H1 (cell line): ENCODE measurements around the gene SGCD. TPM values are rescaled to one million over a fixed set of nuclear protein-coding genes. Genes with fewer than 3 reads are reported as not detected.

ENCODE experiments used
- CTCF ChIA-PET: fragments of 300-600 bp; sonication (Branson Sonifier 250); formaldehyde crosslinking; loops from one replicate; lab custom pipeline; 2021; ENCODE audit not compliant: partially characterized antibody; lab: Charles Lee
- POLR2A ChIA-PET: fragments of 300-600 bp; sonication (Branson Sonifier 250); formaldehyde crosslinking; loops from one replicate; lab custom pipeline; 2021; ENCODE audit warnings: inconsistent platforms; ENCODE audit not compliant: partially characterized antibody; lab: Charles Lee
- DNase-seq, 2 experiments: peaks; one replicate each; pipeline versions ENCODE4 v3.0.0 to v3.0.0-alpha.2; 2010 to 2022; ENCODE audit warnings: low spot score in 2 of 2, low read depth in 1 of 2, mixed read lengths in 1 of 2
- FAIRE-seq: peaks from 2 replicates; lab custom pipeline; 2011; peaks lifted over from hg19 to GRCh38; lab: Jason Lieb, UNC
- H2AFZ ChIP-seq: 2 replicates; pipeline ENCODE4 v1.8.1; 2012; ENCODE audit warnings: low read length, inconsistent platforms
- H2AK5ac ChIP-seq: 2 replicates; pipeline ENCODE4 v1.6.1; 2013; ENCODE audit warnings: low read depth, low read length
- H2BK120ac ChIP-seq: replicated peaks from 2 replicates; pipeline ENCODE3; 2013; ENCODE audit warnings: low read depth, low read length, inconsistent platforms
- H2BK12ac ChIP-seq: 2 replicates; pipeline ENCODE4 v1.6.1; 2013; ENCODE audit warnings: low read depth, low read length
- H2BK15ac ChIP-seq: 2 replicates; pipeline ENCODE4 v1.6.1; 2013; ENCODE audit warnings: low read length
- H2BK20ac ChIP-seq: 2 replicates; pipeline ENCODE4 v1.6.1; 2013; ENCODE audit warnings: low read length
- H2BK5ac ChIP-seq: 2 replicates; pipeline ENCODE4 v1.6.1; 2013; ENCODE audit warnings: low read depth, low read length
- H3K14ac ChIP-seq: 2 replicates; pipeline ENCODE4 v1.6.1; 2013; ENCODE audit warnings: inconsistent platforms; ENCODE audit not compliant: insufficient read length
- H3K18ac ChIP-seq: 2 replicates; pipeline ENCODE4 v1.6.1; 2013; ENCODE audit warnings: low read length; ENCODE audit errors: extremely low read depth
- H3K23ac ChIP-seq: 2 replicates; pipeline ENCODE4 v1.6.1; 2013; ENCODE audit warnings: inconsistent platforms; ENCODE audit not compliant: insufficient read length
- H3K23me2 ChIP-seq: 2 replicates; pipeline ENCODE4 v1.6.1; 2013; ENCODE audit warnings: low read depth, low read length
- H3K27ac ChIP-seq: 2 replicates; pipeline ENCODE4 v1.6.1; 2011; ENCODE audit warnings: low read depth, low read length, inconsistent platforms
- H3K27me3 ChIP-seq, 4 experiments: replicated peaks in 1 of 4; 1 replicate in 1 of 4; 2 replicates in 3 of 4; pipeline versions ENCODE4 v1.6.1 to v1.8.1; 2011 to 2013; ENCODE audit warnings: low read length in 3 of 4, mild to moderate bottlenecking in 3 of 4, inconsistent platforms in 2 of 4, mixed read lengths in 2 of 4, moderate library complexity in 1 of 4; ENCODE audit not compliant: control insufficient read depth in 3 of 4, insufficient read depth in 3 of 4; ENCODE audit errors: extremely low read depth in 1 of 4
- H3K36me3 ChIP-seq, 4 experiments: 2 replicates each; pipeline versions ENCODE4 v1.6.1 to v1.8.1; 2011 to 2013; ENCODE audit warnings: mild to moderate bottlenecking in 4 of 4, low read length in 3 of 4, moderate library complexity in 2 of 4, control low read depth in 1 of 4, inconsistent platforms in 1 of 4; ENCODE audit not compliant: insufficient read depth in 4 of 4, control insufficient read depth in 2 of 4
- H3K4ac ChIP-seq: replicated peaks from 2 replicates; pipeline ENCODE3; 2013; ENCODE audit warnings: low read length, low read depth, mixed read lengths, inconsistent platforms; ENCODE audit not compliant: insufficient read length
- H3K4me1 ChIP-seq, 4 experiments: replicated peaks in 1 of 4; 1 replicate in 1 of 4; 2 replicates in 3 of 4; pipeline versions ENCODE4 v1.6.1 to v1.8.1; 2011 to 2013; ENCODE audit warnings: low read length in 3 of 4, inconsistent platforms in 2 of 4, mixed read lengths in 1 of 4; ENCODE audit not compliant: insufficient read depth in 4 of 4, control insufficient read depth in 3 of 4
- H3K4me2 ChIP-seq, 2 experiments: 2 replicates each; pipeline versions ENCODE4 v1.6.1 to v1.8.1; 2011 to 2013; ENCODE audit warnings: low read depth in 2 of 2, low read length in 2 of 2, control low read depth in 1 of 2, inconsistent platforms in 1 of 2, mild to moderate bottlenecking in 1 of 2; ENCODE audit not compliant: insufficient read depth in 1 of 2
- H3K4me3 ChIP-seq, 4 experiments: fragments of 200-600, 300-600 bp in 1 of 4; sonication (generic), shearing (Covaris generic), sonication (Bioruptor Twin) in 1 of 4; 2 replicates each; pipeline versions ENCODE4 v1.5.1 to v1.8.1; 2011 to 2016; ENCODE audit warnings: low read length in 4 of 4, low read depth in 3 of 4, control low read depth in 2 of 4, inconsistent platforms in 2 of 4, mild to moderate bottlenecking in 2 of 4, mixed read lengths in 1 of 4, moderate library complexity in 1 of 4; ENCODE audit not compliant: insufficient read depth in 2 of 4; ENCODE audit errors: extremely low read depth in 1 of 4
- H3K56ac ChIP-seq: replicated peaks from 2 replicates; pipeline ENCODE3; 2013; ENCODE audit warnings: low read depth, mild to moderate bottlenecking, mixed read lengths, low read length, inconsistent platforms; ENCODE audit not compliant: insufficient read length
- H3K79me1 ChIP-seq: 2 replicates; pipeline ENCODE4 v1.6.1; 2013; ENCODE audit warnings: low read depth, low read length, control low read depth
- H3K79me2 ChIP-seq, 2 experiments: 2 replicates each; pipeline versions ENCODE4 v1.6.1 to v1.8.1; 2012 to 2013; ENCODE audit warnings: low read length in 2 of 2, mild to moderate bottlenecking in 2 of 2, inconsistent platforms in 1 of 2; ENCODE audit not compliant: insufficient read depth in 2 of 2, control insufficient read depth in 1 of 2
- H3K9ac ChIP-seq, 4 experiments: replicated peaks in 1 of 4; 1 replicate in 1 of 4; 2 replicates in 3 of 4; pipeline versions ENCODE4 v1.6.1 to v1.8.1; 2011 to 2013; ENCODE audit warnings: low read depth in 3 of 4, low read length in 3 of 4, control low read depth in 2 of 4, mild to moderate bottlenecking in 2 of 4, moderate library complexity in 2 of 4, inconsistent platforms in 1 of 4; ENCODE audit errors: extremely low read depth in 1 of 4
- H3K9me3 ChIP-seq, 2 experiments: 2 replicates each; pipeline versions ENCODE4 v1.6.1 to v1.8.1; 2012 to 2013; ENCODE audit warnings: mild to moderate bottlenecking in 2 of 2, moderate library complexity in 2 of 2, control low read depth in 1 of 2, inconsistent platforms in 1 of 2, low read depth in 1 of 2, low read length in 1 of 2, mixed read lengths in 1 of 2; ENCODE audit not compliant: insufficient read depth in 2 of 2
- H4K20me1 ChIP-seq, 2 experiments: replicated peaks in 1 of 2; 2 replicates each; pipeline versions ENCODE3 to v1.8.1; 2011 to 2013; ENCODE audit warnings: inconsistent platforms in 2 of 2, low read length in 2 of 2, mild to moderate bottlenecking in 1 of 2; ENCODE audit not compliant: insufficient read depth in 2 of 2, control insufficient read depth in 1 of 2
- H4K5ac ChIP-seq: 2 replicates; pipeline ENCODE4 v1.6.1; 2013; ENCODE audit warnings: low read length, low read depth, mixed read lengths, inconsistent platforms; ENCODE audit not compliant: insufficient read length
- H4K8ac ChIP-seq: 2 replicates; pipeline ENCODE4 v1.8.0; 2013; ENCODE audit warnings: mild to moderate bottlenecking, moderate library complexity, low read length, inconsistent platforms; ENCODE audit not compliant: insufficient read depth; ENCODE audit errors: extremely low read depth
- H4K91ac ChIP-seq: replicated peaks from 2 replicates; pipeline ENCODE3; 2013; ENCODE audit warnings: low read length, mixed read lengths, inconsistent platforms; ENCODE audit not compliant: insufficient read length
- CHD1 ChIP-seq: IDR thresholded peaks from 2 replicates; pipeline ENCODE4 v1.6.1; 2012; ENCODE audit warnings: low read depth, low read length, improper control_type of control experiment
- JUN ChIP-seq: IDR thresholded peaks from 2 replicates; pipeline ENCODE4 v1.6.1; 2011; ENCODE audit warnings: low read depth, mild to moderate bottlenecking, improper control_type of control experiment, low read length
- KDM4A ChIP-seq: IDR thresholded peaks from one replicate; pipeline ENCODE4 v1.7.1; 2012; ENCODE audit warnings: low read depth, mild to moderate bottlenecking, moderate library complexity, low read length, inconsistent platforms; ENCODE audit not compliant: severe bottlenecking
- KDM5A ChIP-seq: fragments of 200-600 bp; IDR thresholded peaks from 2 replicates; pipeline ENCODE4 v1.7.1; 2012; ENCODE audit warnings: mild to moderate bottlenecking, low read length, inconsistent platforms, mixed read lengths
- NANOG ChIP-seq: IDR thresholded peaks from 2 replicates; pipeline ENCODE4 v1.6.1; 2011; ENCODE audit warnings: low read length, low read depth, mild to moderate bottlenecking, inconsistent platforms; ENCODE audit not compliant: insufficient read depth, poor library complexity, severe bottlenecking
- RBBP5 ChIP-seq: IDR thresholded peaks from 2 replicates; pipeline ENCODE4 v1.7.1; 2012; ENCODE audit warnings: low read depth, mild to moderate bottlenecking, inconsistent platforms, low read length, moderate library complexity, borderline replicate concordance
- SIRT6 ChIP-seq: IDR thresholded peaks from one replicate; pipeline ENCODE4 v1.7.1; 2012; ENCODE audit warnings: low read length, inconsistent platforms
- SIX5 ChIP-seq: IDR thresholded peaks from 2 replicates; pipeline ENCODE4 v1.6.1; 2011; ENCODE audit warnings: mild to moderate bottlenecking, low read depth, low read length
- SP1 ChIP-seq: IDR thresholded peaks from 2 replicates; pipeline ENCODE4 v1.6.1; 2011; ENCODE audit warnings: low read depth, low read length
- TCF12 ChIP-seq: IDR thresholded peaks from 2 replicates; pipeline ENCODE4 v1.6.1; 2011; ENCODE audit warnings: low read depth, mild to moderate bottlenecking, low read length
- WGBS, 2 experiments: shearing (Covaris generic) in 1 of 2; methylation state at CpG; one replicate each; pipeline versions ENCODE4 v1.1.6 to v1.1.7; 2013 to 2015; ENCODE audit warnings: low lambda C conversion rate in 2 of 2, mixed read lengths in 2 of 2, inconsistent platforms in 1 of 2, low coverage in 1 of 2, missing lambda C conversion rate in 1 of 2; ENCODE audit not compliant: insufficient replicate concordance in 2 of 2, insufficient coverage in 1 of 2, insufficient read length in 1 of 2; ENCODE audit errors: extremely low coverage in 1 of 2, missing lambda C conversion rate in 1 of 2; 5-methylcytosine and 5-hydroxymethylcytosine counted together
- polyA plus RNA-seq, 7 experiments: library from polyadenylated mRNA; depleted of rRNA in 3 of 7; stranded (reverse) in 5 of 7; unstranded in 2 of 7; fragments of >200 nt in 5 of 7; fragments of 200-250 nt in 2 of 7; gene quantifications; 1 replicate in 5 of 7; 2 replicates in 1 of 7; 4 replicates in 1 of 7; pipeline versions ENCODE4 v1.2.1 to v1.2.3, GENCODE V29; 2011 to 2013; ENCODE audit warnings: missing spikeins in 2 of 7, mixed read lengths in 2 of 7
- total RNA-seq: library from RNA; stranded (reverse); fragmentation: NEBNext Ultra II Directional; extraction: Animal tissue kit (Norgen Biotek cat#: 25700); gene quantifications from 2 replicates; pipeline ENCODE4 v1.2.1, GENCODE V29; 2021

SGCD gene
- total and polyA plus RNA-seq, 2 of the 8 experiments (the other 6 are each of a cell fraction or from before 2014, with no cell fraction given) = 0.04 to 0.08 TPM

DNA sequence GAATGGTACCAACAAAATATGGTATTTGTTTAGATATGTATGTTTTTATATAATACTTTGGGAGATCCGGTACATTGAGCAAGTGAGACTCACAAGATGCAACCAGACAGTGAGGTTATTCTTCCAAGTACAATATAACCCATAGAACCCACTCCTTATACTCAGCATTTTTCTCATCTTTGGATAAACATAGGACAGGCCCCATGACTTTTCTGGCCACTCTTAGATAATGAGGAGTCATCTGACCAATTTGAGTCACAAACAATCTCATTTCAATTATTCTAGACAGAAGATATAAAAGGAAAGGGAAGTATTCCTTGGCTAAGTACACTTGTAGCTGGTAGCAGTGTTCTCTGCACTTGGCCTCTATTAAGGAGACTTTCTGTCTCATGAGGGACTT, 150.2 kb downstream of the SGCD start:
- no peak overlapping the region for H2BK15ac ChIP-seq

More for the DNA sequence above, 150.2 kb downstream of the SGCD start:
- H3K79me2 ChIP-seq = no peaks in the 10 kb centered on the region
- H3K9ac ChIP-seq = no peak overlapping the region
- H3K79me1 ChIP-seq = no peaks in the 10 kb centered on the region
- no peak overlapping the region for H2BK120ac ChIP-seq
- H4K5ac ChIP-seq = no peak overlapping the region
- POLR2A ChIA-PET = no interaction called here
- H2BK5ac ChIP-seq = no peak overlapping the region
- no peak overlapping the region for H3K14ac ChIP-seq
- H3K4me3 ChIP-seq = no peak overlapping the region
- H2AK5ac ChIP-seq = no peak overlapping the region
- TF ChIP-seq CHD1 (no peak), NANOG (no peak), TCF12 (no peak), KDM5A (no peak), SIRT6 (no peak), SP1 (no peak), JUN (no peak), SIX5 (no peak), RBBP5 (no peak), KDM4A (no peak)
- H2BK20ac ChIP-seq = no peak overlapping the region
- DNase-seq (no peak), FAIRE-seq (no peak)
- peaks cover 0 to 3% (median 0%) of the 10 kb centered on the region in 4 experiments; a peak in 1 of 7 replicates for H3K4me1 ChIP-seq
- H3K27me3 ChIP-seq = no peaks in the 10 kb centered on the region
- CTCF ChIA-PET = interaction anchor here (1.1 kb wide), 1 partner anchor 16 kb away, joined by 3 read pairs; no protein-coding TSS in a partner anchor
- H3K27ac ChIP-seq = no peak overlapping the region
- no peak overlapping the region for H3K4ac ChIP-seq
- H4K20me1 ChIP-seq = no peaks in the 10 kb centered on the region
- H2BK12ac ChIP-seq = no peak overlapping the region
- H3K9me3 ChIP-seq = no peaks in the 10 kb centered on the region
- no peak overlapping the region for H2AFZ ChIP-seq
- 100% methylated on average over 1 of the region's 1 CpG; no CpG with 5 or more reads in 1 of the 2 experiments for WGBS, 2 experiments
- H3K4me2 ChIP-seq = no peak overlapping the region
- H3K18ac ChIP-seq = no peak overlapping the region
- no peak overlapping the region for H4K91ac ChIP-seq
- H3K36me3 ChIP-seq = no peaks in the 10 kb centered on the region
- no peak overlapping the region for H3K23ac ChIP-seq
- no peak overlapping the region for H3K56ac ChIP-seq
- H3K23me2 ChIP-seq = no peaks in the 10 kb centered on the region
- H4K8ac ChIP-seq = no peak overlapping the region
